LNCAP (cell line): Measurements from ENCODE around the gene NUMB.

ENCODE experiments used
- CTCF ChIP-seq: fragments of 450-650 bp; IDR thresholded peaks from 2 replicates; pipeline ENCODE4 v1.5.1; 2017; ENCODE audit warnings: mild to moderate bottlenecking

The NUMB gene

GRCh38 chr14:73232984-73233383 lies 225.4 kb downstream of the NUMB start:
- TF ChIP-seq CTCF: no peak

GRCh38 chr14:73231981-73232851 lies 226.1 kb downstream of the NUMB start:
- TF ChIP-seq CTCF: no peak

DNA sequence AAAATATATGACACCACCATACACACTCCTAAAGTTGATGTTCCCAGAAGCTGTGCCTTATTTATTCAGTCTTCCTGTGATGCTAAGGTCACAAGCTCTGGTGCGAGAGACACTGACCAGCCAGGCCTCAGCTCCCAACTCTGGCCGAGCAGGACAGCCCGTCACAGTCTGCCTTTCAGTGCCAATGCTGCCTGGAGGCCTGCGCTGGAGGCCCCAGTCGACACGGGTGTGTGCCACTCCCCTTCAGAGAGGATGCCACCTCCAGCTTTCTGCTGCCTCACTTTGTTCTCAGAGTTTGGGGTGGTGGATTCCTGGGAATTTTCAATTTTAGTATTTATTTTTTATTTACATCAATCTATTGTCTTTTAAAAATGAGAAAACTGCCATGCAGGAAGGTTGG lies 228.3 kb downstream of the NUMB start:
- no peak for TF ChIP-seq CTCF

GRCh38 chr14:73227812-73228781 lies 230.2 kb downstream of the NUMB start:
- no peak for TF ChIP-seq CTCF

- TF ChIP-seq CTCF: no peak
Observed at GRCh38 chr14:73225496-73225895, 232.8 kb downstream of the NUMB start.
